GM12891 (cell line): ENCODE results near the gene ZNF497.

ENCODE experiments used
- POLR2AphosphoS5 ChIP-seq: IDR thresholded peaks from 2 replicates; pipeline ENCODE4 v1.6.1; 2011; ENCODE audit warnings: low read depth, low read length, control low read depth
- POU2F2 ChIP-seq: IDR thresholded peaks from 2 replicates; pipeline ENCODE4 v1.6.1; 2011; ENCODE audit warnings: low read depth, mild to moderate bottlenecking, control low read depth, low read length, moderate library complexity
- TAF1 ChIP-seq: IDR thresholded peaks from 2 replicates; pipeline ENCODE4 v1.6.1; 2011; ENCODE audit warnings: low read depth, low read length, control low read depth

DNA sequence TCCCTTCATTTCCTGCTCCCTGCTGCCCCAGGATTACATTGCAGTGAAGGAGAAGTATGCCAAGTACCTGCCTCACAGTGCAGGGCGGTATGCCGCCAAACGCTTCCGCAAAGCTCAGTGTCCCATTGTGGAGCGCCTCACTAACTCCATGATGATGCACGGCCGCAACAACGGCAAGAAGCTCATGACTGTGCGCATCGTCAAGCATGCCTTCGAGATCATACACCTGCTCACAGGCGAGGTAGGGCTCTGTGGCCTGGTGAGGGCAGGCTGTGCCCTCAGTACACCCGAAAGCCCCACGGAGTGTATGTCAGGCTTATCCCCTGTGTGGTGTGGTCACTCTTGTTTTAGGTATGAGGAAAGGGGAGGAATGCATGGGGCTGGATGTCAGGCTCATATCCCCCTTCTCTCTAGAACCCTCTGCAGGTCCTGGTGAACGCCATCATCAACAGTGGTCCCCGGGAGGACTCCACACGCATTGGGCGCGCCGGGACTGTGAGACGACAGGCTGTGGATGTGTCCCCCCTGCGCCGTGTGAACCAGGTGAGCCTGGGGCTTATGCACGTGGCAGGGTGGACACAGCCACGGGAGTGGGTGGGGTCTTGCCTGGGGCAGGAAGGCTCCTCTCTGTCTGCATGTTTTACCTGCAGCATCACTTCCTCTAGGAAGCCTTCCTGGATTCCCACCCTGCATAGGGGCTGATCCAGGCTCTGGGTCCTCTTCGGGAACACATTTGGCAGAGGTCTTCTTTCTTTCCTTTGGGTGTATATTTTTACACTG, 30.6 kb upstream of the ZNF497 start:
- TF ChIP-seq POU2F2: no peak
- no peak for TF ChIP-seq TAF1
- peak; percentile 61 for TF ChIP-seq POLR2AphosphoS5
